Mesothelial cell of epicardium (in vitro differentiated cells): ENCODE data around the gene GABRB2. TPM values are rescaled to one million over a fixed set of nuclear protein-coding genes. Genes with fewer than 3 reads are reported as not detected.

Source experiments
- DNase-seq, 2 experiments: peaks; one replicate each; pipeline ENCODE4 v3.0.0; 2021; ENCODE audit warnings: low spot score in 2 of 2; ENCODE audit not compliant: unreplicated experiment in 2 of 2
- H3K27ac Mint-ChIP-seq: 2 replicates; pipeline ENCODE4 v1.8.0; 2021; ENCODE audit warnings: mixed read lengths
- H3K27me3 Mint-ChIP-seq: 2 replicates; pipeline ENCODE4 v1.8.0; 2021; ENCODE audit warnings: low read depth, mixed read lengths
- H3K36me3 Mint-ChIP-seq: 2 replicates; pipeline ENCODE4 v1.8.0; 2021; ENCODE audit warnings: mixed read lengths
- H3K4me1 Mint-ChIP-seq: 2 replicates; pipeline ENCODE4 v1.8.0; 2021; ENCODE audit warnings: mixed read lengths
- H3K4me3 Mint-ChIP-seq: 2 replicates; pipeline ENCODE4 v1.8.0; 2021; ENCODE audit warnings: mild to moderate bottlenecking, moderate library complexity, mixed read lengths
- H3K9me3 Mint-ChIP-seq: 2 replicates; pipeline ENCODE4 v1.8.0; 2021; ENCODE audit warnings: mixed read lengths
- total RNA-seq: library from RNA; stranded (reverse); gene quantifications from 3 replicates; pipeline ENCODE4 v1.2.1, GENCODE V29; 2021
- TF ChIP-seq, protein P1 (sequence below): fragments of 200-600 bp; sonication (generic); IDR thresholded peaks from one replicate; pipeline ENCODE4 v1.5.0; 2021; ENCODE audit warnings: antibody characterized with exemption; ENCODE audit not compliant: unreplicated experiment

GABRB2 gene
- total RNA-seq, 1 donor from 2014 or later, result 0.76 TPM

DNA sequence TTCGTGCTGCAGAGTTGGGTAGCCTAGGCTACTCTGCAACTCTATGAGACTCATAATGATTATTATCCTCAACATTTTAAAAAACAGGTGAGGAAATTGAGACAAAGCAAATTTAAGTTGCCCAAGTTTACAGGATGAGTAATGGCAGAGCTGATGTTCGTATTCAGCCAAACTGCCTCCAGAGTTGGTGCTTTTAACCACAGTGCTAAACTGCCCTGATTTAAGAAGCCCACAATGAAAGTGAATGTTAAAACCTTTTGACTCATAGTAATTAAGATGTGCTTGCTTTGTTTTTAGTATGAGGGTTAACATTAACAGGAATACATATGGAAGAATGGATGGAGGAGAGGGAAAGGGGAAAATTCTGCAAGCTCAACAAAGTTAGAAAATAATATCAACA, 15.9 kb upstream of the GABRB2 start:
- Mint-ChIP-seq H3K4me1 (no peaks in the 10 kb centered on the region), H3K27me3 (peaks cover 27% of the 10 kb centered on the region), H3K4me3 (no peak overlapping the region), H3K27ac (no peak overlapping the region), H3K9me3 (no peaks in the 10 kb centered on the region), H3K36me3 (no peaks in the 10 kb centered on the region)
- no peak for DNase-seq
- TF ChIP-seq, protein P1, sequence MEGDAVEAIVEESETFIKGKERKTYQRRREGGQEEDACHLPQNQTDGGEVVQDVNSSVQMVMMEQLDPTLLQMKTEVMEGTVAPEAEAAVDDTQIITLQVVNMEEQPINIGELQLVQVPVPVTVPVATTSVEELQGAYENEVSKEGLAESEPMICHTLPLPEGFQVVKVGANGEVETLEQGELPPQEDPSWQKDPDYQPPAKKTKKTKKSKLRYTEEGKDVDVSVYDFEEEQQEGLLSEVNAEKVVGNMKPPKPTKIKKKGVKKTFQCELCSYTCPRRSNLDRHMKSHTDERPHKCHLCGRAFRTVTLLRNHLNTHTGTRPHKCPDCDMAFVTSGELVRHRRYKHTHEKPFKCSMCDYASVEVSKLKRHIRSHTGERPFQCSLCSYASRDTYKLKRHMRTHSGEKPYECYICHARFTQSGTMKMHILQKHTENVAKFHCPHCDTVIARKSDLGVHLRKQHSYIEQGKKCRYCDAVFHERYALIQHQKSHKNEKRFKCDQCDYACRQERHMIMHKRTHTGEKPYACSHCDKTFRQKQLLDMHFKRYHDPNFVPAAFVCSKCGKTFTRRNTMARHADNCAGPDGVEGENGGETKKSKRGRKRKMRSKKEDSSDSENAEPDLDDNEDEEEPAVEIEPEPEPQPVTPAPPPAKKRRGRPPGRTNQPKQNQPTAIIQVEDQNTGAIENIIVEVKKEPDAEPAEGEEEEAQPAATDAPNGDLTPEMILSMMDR, result no peak

DNA sequence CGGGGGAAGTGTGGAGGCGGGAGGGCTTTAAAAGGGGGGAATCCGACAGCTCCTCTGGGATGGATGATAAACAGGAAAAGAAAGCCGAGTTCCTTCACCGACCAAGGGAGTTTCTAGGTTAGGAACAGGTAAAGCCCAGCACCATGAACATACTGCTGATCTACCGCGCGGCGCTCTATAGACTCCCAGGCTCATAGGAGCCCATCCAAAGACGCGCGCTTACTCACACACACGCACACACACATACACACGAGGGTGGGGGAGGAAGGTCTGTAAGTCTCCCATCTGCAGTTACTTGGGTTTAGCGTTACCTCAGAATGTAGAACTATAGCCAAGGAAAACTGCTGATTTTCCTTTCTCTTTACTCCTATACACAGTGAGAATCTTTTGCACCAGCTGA, 2.6 kb upstream of the GABRB2 start:
- TF ChIP-seq, protein P1, result no peak
- H3K4me1 Mint-ChIP-seq, result peaks cover 24% of the 10 kb centered on the region
- H3K36me3 Mint-ChIP-seq, result no peaks in the 10 kb centered on the region
- H3K4me3 Mint-ChIP-seq, result peak overlapping the region; percentile 62
- H3K27ac Mint-ChIP-seq, result no peak overlapping the region
- H3K27me3 Mint-ChIP-seq, result peaks cover 80% of the 10 kb centered on the region
- DNase-seq, result peak in 1 of 2 experiments; percentile 46
- peaks cover 7% of the 10 kb centered on the region for H3K9me3 Mint-ChIP-seq

DNA sequence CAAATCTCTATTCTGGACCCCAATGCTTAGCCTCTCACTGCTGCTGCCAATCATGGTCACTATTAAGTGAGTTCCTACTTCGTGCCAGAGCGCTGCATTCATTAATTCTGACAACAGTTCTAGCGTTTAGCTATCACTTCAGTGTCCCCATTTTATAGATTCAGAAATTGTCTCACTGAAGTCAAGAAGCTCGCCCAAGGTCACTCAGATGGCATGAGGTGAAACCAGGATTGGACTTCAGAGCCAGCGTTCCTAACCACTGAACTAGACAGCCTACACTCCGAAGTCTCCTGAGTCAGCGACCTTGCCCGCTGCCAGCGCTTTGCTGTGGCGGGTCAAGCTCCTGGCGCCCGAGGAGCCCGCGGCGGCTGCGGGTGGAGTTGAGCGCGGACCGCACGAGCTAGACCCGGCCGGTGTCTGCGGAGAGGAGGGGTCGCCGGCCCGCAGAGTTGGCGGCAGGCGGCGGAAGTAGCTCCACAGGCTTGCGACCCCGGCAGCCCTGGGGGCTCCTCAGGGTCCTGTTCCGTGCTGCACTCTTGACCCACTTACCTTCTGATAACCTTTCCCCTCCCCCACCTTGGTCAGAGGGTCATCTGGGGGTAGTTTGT, 2.1 kb upstream of the GABRB2 start:
- Mint-ChIP-seq H3K9me3 (peaks cover 7% of the 10 kb centered on the region), H3K27me3 (peaks cover 81% of the 10 kb centered on the region), H3K4me3 (peak overlapping the region; percentile 62), H3K36me3 (no peaks in the 10 kb centered on the region), H3K27ac (no peak overlapping the region), H3K4me1 (peaks cover 24% of the 10 kb centered on the region)
- TF ChIP-seq, protein P1, result no peak
- DNase-seq, result no peak

DNA sequence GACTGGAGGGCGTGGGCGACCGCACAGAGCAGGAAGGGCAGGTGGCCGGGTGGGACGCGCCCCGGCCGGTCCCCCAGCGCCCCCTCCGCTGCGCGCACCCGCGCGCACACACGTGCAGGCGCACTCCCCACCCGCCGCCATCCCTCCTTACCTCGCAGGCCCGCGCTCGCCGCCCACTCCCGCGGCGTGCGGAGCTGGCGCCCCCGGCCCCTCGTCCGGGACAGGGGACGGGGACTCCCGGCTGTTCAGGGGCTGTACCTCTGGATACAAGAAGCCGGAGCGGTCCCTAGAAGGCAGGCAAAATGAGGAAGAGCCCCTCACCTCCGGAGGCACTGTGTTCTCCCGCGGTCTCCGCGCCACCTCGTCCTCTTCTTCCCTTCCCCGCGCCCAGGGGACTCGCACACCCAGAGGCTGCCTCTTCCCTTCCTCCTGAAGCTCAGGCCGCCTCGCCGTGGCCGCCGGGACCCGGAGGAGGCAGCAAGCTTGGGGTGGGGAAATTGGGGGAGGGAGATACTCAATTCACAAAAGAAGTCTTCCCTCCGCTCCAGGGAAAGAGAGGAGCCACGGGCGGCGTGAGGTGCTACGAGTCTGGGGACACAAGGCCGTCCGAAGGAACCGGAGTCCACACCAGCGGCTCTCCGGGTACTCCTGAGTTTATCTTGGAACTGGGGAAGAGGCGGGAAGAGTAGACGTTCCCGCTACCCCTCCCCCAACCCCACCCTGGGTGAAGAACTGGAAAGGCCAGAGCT, 1.4 kb upstream of the GABRB2 start:
- Mint-ChIP-seq H3K4me1 (peaks cover 24% of the 10 kb centered on the region), H3K9me3 (peaks cover 7% of the 10 kb centered on the region), H3K27ac (no peak overlapping the region), H3K27me3 (peaks cover 88% of the 10 kb centered on the region), H3K36me3 (no peaks in the 10 kb centered on the region), H3K4me3 (peak overlapping the region; percentile 72)
- peak; percentile 22 to 41 for DNase-seq
- TF ChIP-seq, protein P1, result no peak

DNA sequence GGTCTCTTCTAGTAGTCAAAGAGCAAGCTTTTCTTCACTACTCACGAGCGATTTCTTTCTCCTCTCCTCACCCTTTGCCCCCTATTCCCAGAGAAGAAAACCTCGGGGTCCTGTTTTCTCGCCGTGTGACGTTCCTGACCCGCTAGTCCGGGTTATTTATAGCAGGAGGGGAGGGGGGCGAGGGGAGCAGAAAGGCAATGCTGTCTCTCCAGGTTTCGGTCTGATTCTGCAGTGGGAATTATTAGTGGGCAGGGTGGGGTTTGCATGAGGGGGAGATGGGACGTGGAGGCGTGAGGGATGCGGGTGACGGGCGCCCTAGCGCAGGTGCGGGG, 847 bp upstream of the GABRB2 start:
- Mint-ChIP-seq H3K36me3 (no peaks in the 10 kb centered on the region), H3K27me3 (peaks cover 90% of the 10 kb centered on the region), H3K4me1 (peaks cover 24% of the 10 kb centered on the region), H3K4me3 (peak overlapping the region; percentile 72), H3K27ac (no peak overlapping the region), H3K9me3 (peaks cover 7% of the 10 kb centered on the region)
- peak in 1 of 2 experiments; percentile 43 for DNase-seq
- TF ChIP-seq, protein P1, result no peak
